ENCODE data around the gene DNAJC3.
"Not testable (repeated sequence)": the region's sequence is repeated elsewhere in the genome, so short reads cannot be mapped to it uniquely, and the experiment has no call there.

Gene DNAJC3

DNA sequence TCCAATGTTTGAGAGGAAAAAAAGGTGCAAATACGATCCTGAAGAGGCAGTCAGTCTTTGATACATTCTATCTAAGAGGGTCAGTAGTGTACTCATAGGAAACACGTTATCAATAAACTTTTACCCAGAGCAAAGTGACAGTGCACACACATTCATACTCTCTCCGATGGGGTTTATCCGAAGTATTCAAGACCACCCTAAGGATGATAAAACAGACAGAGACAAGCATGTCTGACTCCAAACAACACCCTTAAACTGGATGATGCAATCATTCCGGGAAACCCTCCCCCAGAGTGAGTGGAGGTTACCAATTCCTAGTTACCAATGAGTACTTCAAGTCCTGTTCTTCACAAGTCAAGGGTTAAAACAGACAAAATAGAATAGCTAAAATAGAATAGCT lies 79.1 kb downstream of the DNAJC3 start:
- Histone ChIP-seq H3K4me3 (no peak overlapping the region), H3K27ac (no peak overlapping the region)

GRCh38 chr13:95762626-95763025 lies 85.7 kb downstream of the DNAJC3 start:
- H3K27ac ChIP-seq, H3K4me3 ChIP-seq: not testable (repeated sequence)

DNA sequence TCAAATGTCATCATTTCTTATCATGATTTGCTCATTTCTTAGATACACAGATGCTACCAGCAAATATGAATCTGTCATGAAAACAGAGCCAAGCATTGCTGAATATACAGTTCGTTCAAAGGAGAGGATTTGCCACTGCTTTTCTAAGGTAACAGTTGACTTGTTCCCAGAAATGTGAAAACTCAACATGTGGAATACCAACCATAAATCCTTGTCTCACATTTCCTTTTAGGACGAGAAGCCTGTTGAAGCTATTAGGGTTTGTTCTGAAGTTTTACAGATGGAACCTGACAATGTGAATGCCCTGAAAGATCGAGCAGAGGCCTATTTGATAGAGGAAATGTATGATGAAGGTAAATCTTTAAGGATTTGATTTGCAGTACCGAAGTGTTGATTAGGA lies 86.7 kb downstream of the DNAJC3 start:
- H3K4me3 ChIP-seq, result no peak overlapping the region
- H3K27ac ChIP-seq, result no peak overlapping the region

DNA sequence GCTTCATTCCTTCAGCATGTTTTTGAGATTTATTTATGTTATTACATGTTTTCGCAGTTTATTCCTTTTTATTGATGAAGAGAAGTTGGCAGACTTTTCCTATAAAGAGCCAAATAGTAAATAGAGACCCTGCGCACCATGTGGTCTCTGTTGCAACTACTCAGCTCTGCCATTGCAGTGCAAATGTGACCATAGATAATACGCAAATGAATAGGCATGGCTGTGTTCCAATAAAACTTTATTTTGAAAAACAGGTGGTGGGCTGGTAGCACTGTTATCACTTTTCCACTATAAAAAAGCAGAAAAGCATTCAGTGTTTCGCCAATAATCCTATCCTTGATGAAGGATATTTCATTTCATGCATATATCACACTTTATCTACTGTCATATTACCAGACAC lies 95.0 kb downstream of the DNAJC3 start:
- Histone ChIP-seq H3K27ac (no peak overlapping the region), H3K4me3 (no peak overlapping the region)

DNA sequence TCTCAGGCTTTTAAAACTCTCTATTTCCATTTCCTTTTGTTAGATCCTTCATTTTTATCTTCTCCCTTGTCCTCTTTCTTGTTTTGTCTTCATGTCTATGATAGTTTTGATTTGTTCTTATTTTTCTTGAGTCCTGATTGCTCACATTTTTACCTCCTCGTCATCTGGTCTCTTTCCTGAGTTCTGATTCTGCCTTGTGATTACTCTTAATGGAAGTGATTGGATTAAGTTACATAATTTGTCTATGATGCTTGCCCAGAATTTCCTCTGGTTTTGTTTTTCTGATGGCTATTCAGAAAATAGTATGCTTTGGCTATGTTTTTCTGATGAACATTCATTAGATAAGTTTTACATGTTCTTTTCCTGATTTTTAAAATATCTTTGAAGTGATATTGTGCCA lies 102.6 kb downstream of the DNAJC3 start:
- H3K4me3 ChIP-seq, result no peak overlapping the region
- no peak overlapping the region for H3K27ac ChIP-seq

- Histone ChIP-seq H3K4me3 (no peak overlapping the region), H3K27ac (no peak overlapping the region)
Measured at GRCh38 chr13:95781016-95781415, 104.1 kb downstream of the DNAJC3 start.

- H3K4me3 ChIP-seq, H3K27ac ChIP-seq: not testable (repeated sequence)
Measured at GRCh38 chr13:95781940-95782339, 105.0 kb downstream of the DNAJC3 start.

- H3K27ac ChIP-seq, result peak overlapping the region in 4 of 21 experiments; percentile 5 to 36 (median 26)
- no peak overlapping the region for H3K4me3 ChIP-seq
Measured at GRCh38 chr13:95783747-95784146, 106.8 kb downstream of the DNAJC3 start.

DNA sequence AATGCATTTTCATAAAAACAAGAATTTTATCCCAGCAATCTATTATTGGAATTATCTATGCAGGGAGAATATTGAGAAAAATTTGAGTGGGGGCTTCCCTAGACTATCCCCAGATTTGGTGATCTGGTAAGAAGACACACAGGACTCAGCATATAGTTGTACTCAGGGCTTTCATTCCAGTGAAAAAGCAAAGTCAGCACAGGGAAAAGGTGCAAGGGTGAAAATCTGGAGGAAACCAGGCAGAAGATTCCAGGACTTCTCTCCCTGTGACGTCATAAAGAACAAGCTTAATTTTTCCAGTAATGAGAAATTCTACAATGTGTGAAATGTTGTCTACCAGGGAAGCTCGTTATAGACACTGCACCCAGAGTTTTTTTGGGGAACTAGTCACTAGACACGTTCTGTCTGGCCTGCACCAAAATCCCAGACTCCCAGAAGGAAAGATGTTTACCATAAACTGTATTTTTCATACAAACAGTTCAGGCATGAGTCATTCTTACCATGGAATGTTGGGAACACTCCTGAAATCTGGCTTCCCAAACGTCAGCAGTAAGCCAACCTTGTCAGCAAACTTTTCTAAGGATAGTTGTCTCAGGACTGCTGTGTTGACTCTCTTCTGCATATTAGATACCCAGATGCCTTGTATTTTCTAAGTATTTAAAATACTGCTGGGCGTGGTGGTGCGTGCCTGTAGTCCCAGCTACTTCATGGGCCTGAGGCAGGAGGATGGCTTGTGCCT lies 107.4 kb downstream of the DNAJC3 start:
- H3K27ac ChIP-seq, result peak overlapping the region in 8 of 21 experiments; percentile 0 to 36 (median 22)
- H3K4me3 ChIP-seq, result no peak overlapping the region

GRCh38 chr13:95784900-95785290 lies 108.0 kb downstream of the DNAJC3 start:
- H3K27ac ChIP-seq, result peak overlapping the region in 6 of 21 experiments; percentile 0 to 36 (median 26)
- no peak overlapping the region for H3K4me3 ChIP-seq

DNA sequence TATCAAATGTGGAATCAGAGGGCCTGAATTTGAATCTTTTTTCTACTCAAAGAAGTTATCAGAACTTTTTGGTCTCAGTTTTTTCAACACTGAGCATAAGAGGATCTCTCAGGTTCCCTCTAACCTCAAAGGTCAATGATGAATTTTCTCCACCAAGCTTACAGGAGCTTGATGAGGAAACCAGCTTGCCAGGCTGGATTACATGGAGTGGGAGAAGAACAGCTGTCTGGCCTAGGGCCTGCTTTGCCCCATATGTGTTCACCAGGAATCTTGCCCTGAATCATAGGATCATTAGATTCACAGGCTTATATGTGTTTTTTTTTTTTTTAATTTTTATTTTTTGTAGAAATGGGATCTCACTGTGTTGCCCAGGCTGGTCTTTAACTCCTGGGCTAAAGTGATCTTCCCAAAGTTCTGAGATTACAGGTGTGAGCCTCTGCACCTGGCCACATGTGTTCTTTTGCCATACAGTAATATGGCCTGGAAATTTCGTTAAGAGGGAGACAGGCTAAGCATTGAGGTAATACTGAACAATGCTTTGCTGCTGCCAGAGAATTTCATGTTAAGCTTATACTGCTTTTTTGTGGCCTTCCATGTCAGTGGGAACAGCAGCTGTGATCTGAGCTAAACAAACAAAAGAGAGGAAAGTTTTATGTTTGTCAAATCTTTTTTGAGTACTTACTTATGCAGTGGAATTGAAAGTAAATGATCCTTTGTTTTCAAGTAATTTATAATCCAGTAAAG lies 110.6 kb downstream of the DNAJC3 start:
- H3K4me3 ChIP-seq, result no peak overlapping the region
- no peak overlapping the region for H3K27ac ChIP-seq

- no peak overlapping the region for H3K4me3 ChIP-seq
- no peak overlapping the region for H3K27ac ChIP-seq
Measured at GRCh38 chr13:95788100-95788463, 111.1 kb downstream of the DNAJC3 start.

- H3K4me3 ChIP-seq, H3K27ac ChIP-seq: not testable (repeated sequence)
Measured at GRCh38 chr13:95789315-95789714, 112.4 kb downstream of the DNAJC3 start.

DNA sequence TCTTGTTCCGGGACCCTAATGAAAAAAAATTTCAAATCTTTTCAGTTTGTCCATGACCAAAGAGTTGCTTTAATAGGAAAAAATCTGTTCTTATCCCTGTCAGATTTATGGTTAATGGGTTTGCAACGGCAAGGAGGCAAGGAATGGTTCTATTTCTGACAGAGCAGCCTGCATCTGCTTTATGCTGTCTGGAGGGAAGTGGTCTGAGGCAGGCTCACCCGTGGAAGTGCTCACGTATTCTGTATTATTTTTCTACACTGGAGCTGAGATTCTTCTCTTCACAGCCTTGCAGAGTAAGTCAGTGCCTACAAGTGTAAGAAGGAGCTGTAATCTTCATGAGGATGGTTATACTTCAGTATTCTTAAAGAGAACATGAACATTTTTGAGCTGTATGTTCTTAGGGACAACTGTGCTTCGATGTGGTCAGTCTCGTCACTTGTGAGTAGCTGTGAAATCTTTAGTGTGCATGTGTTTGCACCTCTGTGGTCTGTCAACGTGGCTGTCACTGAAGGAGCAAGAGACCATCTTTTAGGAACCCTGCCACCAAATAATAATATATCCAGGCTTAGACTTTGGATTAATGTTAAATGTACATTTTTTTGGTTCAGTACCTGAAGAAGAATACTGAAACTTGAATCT lies 114.3 kb downstream of the DNAJC3 start:
- no peak overlapping the region for H3K27ac ChIP-seq

GRCh38 chr13:95793018-95793555 lies 116.1 kb downstream of the DNAJC3 start:
- Histone ChIP-seq H3K27ac (peak overlapping the region in 1 of 21 experiments; percentile 10), H3K4me3 (no peak overlapping the region)

More for the DNA sequence above, 114.3 kb downstream of the DNAJC3 start:
- H3K4me3 ChIP-seq, result no peak overlapping the region

- H3K4me3 ChIP-seq, result no peak overlapping the region
- H3K27ac ChIP-seq, result peak overlapping the region in 1 of 21 experiments; percentile 10
Measured at GRCh38 chr13:95793781-95794180, 116.8 kb downstream of the DNAJC3 start.

GRCh38 chr13:95797016-95797415 lies 120.1 kb downstream of the DNAJC3 start:
- Histone ChIP-seq H3K4me3 (no peak overlapping the region), H3K27ac (no peak overlapping the region)

GRCh38 chr13:95800436-95800835 lies 123.5 kb downstream of the DNAJC3 start:
- Histone ChIP-seq H3K4me3 (no peak overlapping the region), H3K27ac (no peak overlapping the region)

DNA sequence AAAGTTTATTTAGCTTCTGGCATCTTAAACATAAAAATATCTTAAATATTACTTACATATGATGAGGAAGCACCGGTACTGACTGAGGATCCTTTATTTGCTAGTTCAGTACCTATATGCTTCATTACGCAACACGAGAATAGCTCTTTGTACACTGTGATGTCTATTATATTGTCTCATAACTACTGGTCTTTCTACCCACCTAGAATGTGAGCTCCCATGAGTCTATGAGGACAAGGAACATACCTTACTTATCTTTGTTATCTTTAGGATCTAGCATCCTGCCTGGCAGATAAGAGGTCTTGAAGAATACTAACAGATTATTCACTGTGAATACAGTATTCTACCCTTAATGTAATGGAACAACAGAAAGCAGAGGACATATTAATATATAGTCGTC lies 124.9 kb downstream of the DNAJC3 start:
- H3K27ac ChIP-seq, result no peak overlapping the region
- H3K4me3 ChIP-seq, result no peak overlapping the region

DNA sequence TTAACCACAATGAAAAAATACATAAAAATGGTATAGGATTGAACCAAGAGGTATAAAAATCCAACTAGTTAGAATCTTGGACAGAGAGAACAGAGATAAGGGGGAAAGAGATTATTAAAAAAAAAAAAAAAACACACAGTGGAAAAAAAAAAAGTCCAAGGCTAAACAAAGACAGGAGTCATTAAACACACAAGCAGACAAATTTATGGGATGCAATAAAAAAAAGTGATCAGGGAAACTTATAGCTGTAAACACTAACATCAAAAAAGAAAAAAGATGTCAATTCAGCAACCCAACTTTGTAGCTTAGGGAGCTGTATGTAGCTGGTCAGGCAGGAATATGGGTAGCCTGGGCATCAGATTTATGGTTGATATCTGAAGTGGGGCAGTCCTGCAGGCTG lies 129.0 kb downstream of the DNAJC3 start:
- no peak overlapping the region for H3K27ac ChIP-seq
- H3K4me3 ChIP-seq, result no peak overlapping the region

- no peak overlapping the region for H3K4me3 ChIP-seq
Measured at GRCh38 chr13:95809429-95809828, 132.5 kb downstream of the DNAJC3 start.

More at GRCh38 chr13:95809429-95809828, 132.5 kb downstream of the DNAJC3 start:
- H3K27ac ChIP-seq, result no peak overlapping the region
